Smooth muscle cell of the brain vasculature (primary cell): ENCODE results near the gene MIEN1.
"Not testable (repeated sequence)": the region's sequence is repeated elsewhere in the genome, so short reads cannot be mapped to it uniquely, and the experiment has no call there.

Experiments
- DNase-seq: peaks from one replicate; pipeline ENCODE4 v3.0.0-alpha.2; 2012; ENCODE audit warnings: low read depth, low spot score

MIEN1 gene

DNA sequence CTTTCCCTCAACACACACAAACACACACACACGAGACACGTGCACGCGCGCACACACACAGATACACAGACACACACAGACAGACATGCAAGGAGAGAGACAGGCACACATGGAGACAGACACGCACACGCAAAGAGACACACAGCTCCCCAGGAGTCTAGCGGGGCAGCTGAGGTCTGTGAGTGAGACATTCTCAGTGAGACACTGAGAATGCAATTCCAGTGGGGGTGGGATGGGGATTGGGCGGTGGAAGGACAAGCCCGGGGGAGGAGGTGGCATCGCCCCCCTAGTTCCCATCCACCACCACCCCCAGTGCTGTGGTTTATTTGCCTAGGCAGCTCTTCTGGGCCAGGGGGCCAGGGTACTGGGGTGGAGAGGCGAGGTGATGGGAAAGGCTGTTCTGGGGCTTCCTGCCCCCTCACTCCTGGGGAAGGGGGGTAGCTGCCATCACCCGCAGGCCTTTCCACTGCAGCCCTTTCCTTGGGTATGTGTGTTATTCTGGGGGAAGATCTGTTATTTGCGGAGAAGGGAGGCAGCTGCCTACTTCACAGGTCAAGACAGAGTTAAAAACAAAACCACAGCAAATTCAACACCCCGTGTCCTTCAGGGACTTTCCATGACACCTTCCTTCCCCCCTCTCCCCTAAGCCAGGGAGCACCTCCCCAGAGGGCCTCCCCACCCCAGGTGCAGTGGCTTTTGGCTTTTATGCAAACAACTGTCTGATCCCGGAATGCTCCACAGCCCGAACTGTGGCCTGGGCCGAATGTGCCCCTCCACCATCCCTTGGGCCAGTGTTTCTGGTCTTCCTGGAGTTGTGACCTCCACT, 25.4 kb upstream of the MIEN1 start:
- DNase-seq = no peak

DNA sequence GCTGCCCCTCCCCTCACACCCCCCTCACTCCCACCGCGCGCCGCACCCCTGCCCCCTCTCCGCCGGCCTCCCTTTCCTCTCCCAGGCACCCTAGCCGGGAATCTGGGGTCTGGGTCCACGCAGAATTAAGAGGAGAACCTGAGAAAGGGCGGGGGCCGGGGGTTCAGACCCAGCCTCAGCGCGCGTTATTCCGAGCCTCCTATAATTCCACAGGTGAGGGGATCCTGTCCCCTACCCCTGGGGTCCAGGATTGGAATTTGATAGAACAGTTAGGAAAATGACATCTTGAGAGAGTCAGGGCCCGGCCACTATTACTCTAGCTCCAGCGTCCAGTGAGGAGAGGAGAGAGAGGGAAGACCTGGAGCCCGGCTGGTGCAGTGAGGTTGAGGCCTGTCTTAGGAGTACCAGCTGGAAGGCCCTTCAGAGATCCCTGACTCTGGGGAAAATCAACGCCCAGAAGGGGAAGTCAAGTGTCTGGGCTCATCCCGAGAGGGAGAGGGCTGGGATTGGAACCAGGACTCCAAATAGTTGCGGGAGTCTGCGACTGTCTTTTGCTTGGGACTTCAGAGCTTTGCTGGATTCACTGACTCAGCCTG, 24.7 kb upstream of the MIEN1 start:
- no peak for DNase-seq

GRCh38 chr17:39754161-39754957, 24.0 kb upstream of the MIEN1 start:
- DNase-seq = peak; percentile 57

DNA sequence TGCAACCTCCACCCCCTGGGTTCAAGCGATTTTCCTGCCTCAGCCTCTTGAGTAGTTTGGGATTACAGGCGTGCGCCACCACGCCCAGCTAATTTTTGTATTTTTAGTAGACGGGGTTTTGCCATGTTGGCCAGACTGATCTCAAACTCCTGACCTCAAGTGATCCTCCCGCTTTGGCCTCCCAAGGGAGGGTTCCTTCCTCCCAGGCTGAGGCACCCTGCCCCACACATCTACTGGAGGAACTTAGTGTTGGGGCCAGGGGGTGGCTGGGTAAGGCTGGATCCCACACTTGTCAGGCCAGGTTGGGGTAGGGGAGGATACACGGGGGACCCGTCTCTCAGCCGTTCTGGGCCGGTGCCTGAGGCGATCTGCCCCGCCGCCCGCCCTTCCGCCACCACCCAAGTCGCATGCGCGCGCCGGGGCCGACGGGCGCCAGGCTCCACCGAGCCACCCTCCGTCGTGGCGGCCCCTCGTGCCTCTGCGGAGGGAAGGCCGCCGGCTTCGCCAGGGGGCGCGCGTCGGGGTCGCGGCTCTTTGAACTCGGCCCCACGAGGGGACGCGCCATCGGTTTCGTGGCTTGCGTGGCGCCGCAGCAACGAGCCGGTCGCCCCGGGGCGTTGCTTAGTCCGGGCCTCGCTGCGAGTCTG, 23.3 kb upstream of the MIEN1 start:
- DNase-seq = no peak

GRCh38 chr17:39752241-39752881, 22.0 kb upstream of the MIEN1 start:
- DNase-seq = no peak

DNA sequence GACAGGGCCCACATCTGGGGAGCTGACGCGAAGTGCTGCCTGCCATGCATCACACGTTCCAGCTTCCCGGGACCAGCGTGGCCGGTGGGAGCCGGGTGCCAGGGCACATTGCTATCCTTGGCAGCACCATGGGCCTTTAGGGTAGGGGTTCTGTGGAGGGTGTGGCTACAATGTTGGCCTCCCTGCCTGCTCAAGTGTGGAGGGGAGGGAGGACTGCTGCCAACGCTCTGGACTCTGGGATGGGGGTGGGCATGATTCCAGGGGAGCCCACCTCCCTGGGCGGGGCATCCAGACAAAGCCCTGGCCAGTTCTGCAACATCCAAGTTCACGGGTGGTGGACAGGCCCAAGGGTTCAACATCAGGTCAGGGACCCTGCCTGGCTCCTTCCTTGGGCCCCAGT, 21.3 kb upstream of the MIEN1 start:
- no peak for DNase-seq

DNA sequence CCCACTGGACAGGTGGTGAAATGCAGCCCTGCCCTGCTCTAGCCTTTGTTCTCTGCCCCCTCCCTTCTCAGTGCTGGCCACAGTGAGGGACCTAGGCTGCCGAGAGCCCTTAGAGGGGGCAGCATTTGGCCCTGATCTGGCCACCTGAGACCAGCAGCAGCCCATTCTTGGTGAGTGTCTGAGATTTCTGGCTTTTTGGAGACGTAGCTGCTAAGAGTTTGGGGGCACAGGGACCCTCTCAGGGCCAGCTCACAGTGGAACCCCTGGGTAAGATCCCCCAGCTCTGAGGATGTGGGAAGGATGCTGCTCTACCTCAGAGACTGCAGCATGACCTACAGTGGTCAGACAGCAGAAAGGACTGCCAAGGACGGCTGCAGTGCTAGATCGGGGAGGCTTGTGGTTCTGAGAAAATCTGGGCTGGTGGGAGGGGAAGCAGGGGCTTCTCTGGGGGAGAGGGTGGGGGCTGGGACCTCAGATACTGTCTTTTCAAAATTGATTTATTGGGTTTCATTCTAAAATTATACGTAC, 20.7 kb upstream of the MIEN1 start:
- DNase-seq = no peak

GRCh38 chr17:39750131-39751015, 20.0 kb upstream of the MIEN1 start:
- DNase-seq = no peak

GRCh38 chr17:39748444-39749034, 18.2 kb upstream of the MIEN1 start:
- not testable (repeated sequence) for DNase-seq

- no peak for DNase-seq
Observed at GRCh38 chr17:39747745-39748144, 17.4 kb upstream of the MIEN1 start.

DNA sequence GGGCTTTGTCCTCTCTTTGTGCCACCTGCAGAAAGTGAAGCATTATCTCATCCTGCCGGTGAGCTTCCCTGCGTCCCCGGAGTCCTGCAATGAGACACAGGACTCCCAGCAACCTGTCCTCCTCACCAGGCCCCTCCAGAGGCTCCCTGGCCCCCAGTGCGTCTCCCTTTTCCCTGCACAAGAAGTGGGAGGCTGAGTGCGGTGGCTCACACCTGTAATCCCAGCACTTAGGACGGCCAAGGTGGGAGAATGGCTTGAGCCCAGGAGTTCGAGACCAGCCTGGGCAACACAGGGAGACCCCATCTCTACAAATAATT, 15.8 kb upstream of the MIEN1 start:
- no peak for DNase-seq

DNA sequence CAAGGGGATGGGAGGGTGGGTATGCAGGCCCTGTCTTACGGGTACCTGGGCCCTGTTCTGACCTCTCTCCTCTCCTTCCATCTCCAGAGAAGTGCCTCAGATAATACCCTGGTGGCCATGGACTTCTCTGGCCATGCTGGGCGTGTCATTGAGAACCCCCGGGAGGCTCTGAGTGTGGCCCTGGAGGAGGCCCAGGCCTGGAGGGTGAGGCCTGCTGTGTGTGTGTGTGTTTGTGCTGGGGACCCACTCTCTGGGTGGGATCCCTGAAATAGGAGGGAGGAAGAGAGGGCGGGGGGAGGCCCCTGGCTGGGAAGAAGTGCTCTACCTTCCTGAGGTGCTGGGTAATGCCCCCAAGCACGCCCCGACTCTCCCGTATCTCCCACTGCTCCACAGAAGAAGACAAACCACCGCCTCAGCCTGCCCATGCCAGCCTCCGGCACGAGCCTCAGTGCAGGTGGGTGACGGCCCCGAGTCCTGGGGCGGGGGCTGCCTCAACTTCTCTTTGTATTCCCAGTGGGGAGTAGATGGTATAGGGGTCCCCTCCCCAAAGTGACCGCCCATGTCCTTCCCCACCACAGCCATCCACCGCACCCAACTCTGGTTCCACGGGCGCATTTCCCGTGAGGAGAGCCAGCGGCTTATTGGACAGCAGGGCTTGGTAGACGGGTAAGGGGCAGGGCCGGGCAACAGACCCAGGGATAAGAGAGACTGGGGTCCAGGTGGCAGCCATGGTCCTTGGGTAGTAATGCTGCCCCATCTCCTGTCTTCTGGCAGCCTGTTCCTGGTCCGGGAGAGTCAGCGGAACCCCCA, 15.2 kb upstream of the MIEN1 start:
- no peak for DNase-seq

GRCh38 chr17:39744836-39745215, 14.5 kb upstream of the MIEN1 start:
- no peak for DNase-seq

- DNase-seq = no peak
Observed at GRCh38 chr17:39744075-39744835, 13.9 kb upstream of the MIEN1 start.

DNA sequence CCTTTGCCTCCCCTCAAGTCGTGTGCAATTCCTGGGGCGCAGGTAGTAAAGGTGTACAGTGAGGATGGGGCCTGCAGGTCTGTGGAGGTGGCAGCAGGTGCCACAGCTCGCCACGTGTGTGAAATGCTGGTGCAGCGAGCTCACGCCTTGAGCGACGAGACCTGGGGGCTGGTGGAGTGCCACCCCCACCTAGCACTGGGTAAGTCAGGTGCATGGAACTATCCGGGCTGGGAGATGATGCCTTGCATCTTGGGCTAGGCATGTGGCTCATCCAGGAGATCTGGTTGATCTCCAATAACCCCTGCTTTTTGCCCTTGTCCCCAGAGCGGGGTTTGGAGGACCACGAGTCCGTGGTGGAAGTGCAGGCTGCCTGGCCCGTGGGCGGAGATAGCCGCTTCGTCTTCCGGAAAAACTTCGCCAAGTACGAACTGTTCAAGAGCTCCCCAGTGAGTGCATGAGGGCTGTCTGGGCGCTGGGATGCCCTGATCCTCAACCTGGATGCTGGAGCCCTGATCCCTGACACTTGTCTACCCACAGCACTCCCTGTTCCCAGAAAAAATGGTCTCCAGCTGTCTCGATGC, 12.6 kb upstream of the MIEN1 start:
- no peak for DNase-seq

GRCh38 chr17:39742126-39742855, 12.0 kb upstream of the MIEN1 start:
- no peak for DNase-seq

GRCh38 chr17:39740357-39741111, 10.2 kb upstream of the MIEN1 start:
- DNase-seq = no peak
